GM12878 (cell line): ENCODE measurements around the gene ITPR2. TPM values are rescaled to one million over a fixed set of nuclear protein-coding genes. Genes with fewer than 3 reads are reported as not detected.

Experiments
- ATAC-seq: fragments of 200-7000 bp; cut with Tn5 transposase; 3 replicates; pipeline ENCODE4 v1.9.1; 2020; ENCODE audit warnings: mild to moderate bottlenecking, moderate library complexity
- BruUV-seq: library from RNA; stranded (reverse); fragments of 400-500 nt; replicated peaks from 2 replicates; lab custom pipeline; 2021; lab: Mats Ljungman, UMichigan
- CTCF ChIA-PET: fragments of 300-600 bp; sonication (Branson Sonifier 250); formaldehyde crosslinking; extraction: SDS; loops from one replicate; lab custom pipeline; 2021; ENCODE audit warnings: inconsistent platforms; lab: Yijun Ruan, JAX
- POLR2A ChIA-PET: fragments of 350-600 bp; formaldehyde crosslinking; extraction: SDS; loops from one replicate; lab custom pipeline; 2021; ENCODE audit warnings: inconsistent platforms; lab: Charles Lee
- RAD21 ChIA-PET: fragments of 300-600 bp; sonication (Branson Sonifier 250); formaldehyde crosslinking; loops from one replicate; lab custom pipeline; 2023; ENCODE audit warnings: antibody characterized with exemption; ENCODE audit not compliant: unreplicated experiment; lab: Charles Lee
- SMC1A ChIA-PET: fragments of 300-600 bp; sonication (Branson Sonifier 250); formaldehyde crosslinking; loops from one replicate; lab custom pipeline; 2023; ENCODE audit not compliant: unreplicated experiment, uncharacterized antibody; lab: Charles Lee
- DNase-seq: peaks from one replicate; pipeline ENCODE4 v3.0.0-alpha.2; 2011; ENCODE audit warnings: low read depth, low spot score
- FAIRE-seq: peaks from 3 replicates; lab custom pipeline; 2011; peaks lifted over from hg19 to GRCh38; lab: Jason Lieb, UNC
- H2AFZ ChIP-seq: 2 replicates; pipeline ENCODE4 v1.6.0; 2011; ENCODE audit warnings: low read depth, low read length, control low read depth; ENCODE audit not compliant: control insufficient read depth
- H3K27ac ChIP-seq: 2 replicates; pipeline ENCODE4 v1.5.1; 2011; ENCODE audit warnings: control low read depth; ENCODE audit not compliant: control insufficient read depth, insufficient read depth
- H3K27me3 ChIP-seq, 2 experiments: replicated peaks in 1 of 2; 2 replicates each; pipeline versions ENCODE4 v1.6.0 to v1.6.1; 2011; ENCODE audit warnings: low read length in 1 of 2; ENCODE audit not compliant: control insufficient read depth in 2 of 2, insufficient read depth in 2 of 2
- H3K36me3 ChIP-seq, 2 experiments: 2 replicates each; pipeline ENCODE4 v1.5.1; 2011; ENCODE audit warnings: low read length in 1 of 2; ENCODE audit not compliant: control insufficient read depth in 2 of 2, insufficient read depth in 2 of 2
- H3K4me1 ChIP-seq: 2 replicates; pipeline ENCODE4 v1.6.1; 2011; ENCODE audit warnings: mild to moderate bottlenecking, low read length, moderate library complexity, mixed read lengths; ENCODE audit not compliant: control insufficient read depth, insufficient read depth
- H3K4me2 ChIP-seq: 2 replicates; pipeline ENCODE4 v1.6.0; 2011; ENCODE audit warnings: control low read depth; ENCODE audit not compliant: control insufficient read depth, insufficient read depth
- H3K4me3 ChIP-seq: fragments of 200-600 bp; sonication (generic); 2 replicates; pipeline ENCODE4 v1.5.1; 2016
- H3K79me2 ChIP-seq: 2 replicates; pipeline ENCODE4 v1.6.0; 2011; ENCODE audit warnings: low read length; ENCODE audit not compliant: control insufficient read depth, insufficient read depth
- H3K9ac ChIP-seq: 2 replicates; pipeline ENCODE4 v1.8.0; 2011; ENCODE audit warnings: low read length, control low read depth, mixed read lengths; ENCODE audit not compliant: control insufficient read depth, insufficient read depth
- H3K9me3 ChIP-seq: replicated peaks from 3 replicates; pipeline ENCODE4 v1.5.1; 2011; ENCODE audit warnings: mild to moderate bottlenecking, low read length; ENCODE audit not compliant: control insufficient read depth, insufficient read depth
- H4K20me1 ChIP-seq: 2 replicates; pipeline ENCODE4 v1.6.0; 2011; ENCODE audit not compliant: control insufficient read depth, insufficient read depth
- ASH2L ChIP-seq: fragments of 300-600, 200-600 bp; sonication (generic); IDR thresholded peaks from 2 replicates; pipeline ENCODE4 v1.6.1; 2017; ENCODE audit warnings: low read depth, mild to moderate bottlenecking, borderline replicate concordance
- MYB ChIP-seq: fragments of 150-350 bp; IDR thresholded peaks from 2 replicates; pipeline ENCODE4 v1.6.1; 2014; ENCODE audit warnings: mild to moderate bottlenecking, low read depth, low read length, borderline replicate concordance
- POLR2AphosphoS2 ChIP-seq: IDR thresholded peaks from 2 replicates; pipeline ENCODE4 v1.6.1; 2011; ENCODE audit warnings: low read depth, mild to moderate bottlenecking, low read length, improper control_type of control experiment, moderate library complexity
- POLR2AphosphoS5 ChIP-seq: IDR thresholded peaks from 2 replicates; pipeline ENCODE4 v1.6.1; 2011; ENCODE audit warnings: mild to moderate bottlenecking, low read length, inconsistent platforms
- WGBS: methylation state at CpG from one replicate; pipeline ENCODE4 v1.1.6; 2016; ENCODE audit warnings: low lambda C conversion rate; ENCODE audit not compliant: insufficient replicate concordance, insufficient coverage; ENCODE audit errors: missing lambda C conversion rate; 5-methylcytosine and 5-hydroxymethylcytosine counted together
- in situ Hi-C: fragments of 300-500 bp; cut with MboI; formaldehyde crosslinking; loops from 9 replicates; pipeline ENCODE4 v1.14.3; 2018; ENCODE audit warnings: mixed read lengths
- intact Hi-C: fragments of 100-400 bp; cut with micrococcal nuclease; formaldehyde crosslinking; loops from one replicate; pipeline ENCODE4 v1.14.2; 2022; ENCODE audit not compliant: unreplicated experiment
- polyA plus RNA-seq, 11 experiments: library from polyadenylated mRNA; depleted of rRNA in 4 of 11; unstranded in 6 of 11; stranded (reverse) in 5 of 11; fragments of >200 nt; fragmentation: Nextera tagmentation in 4 of 11; fragmentation: Illumina TruSeq in 1 of 11; extraction: Ambion mirVana in 4 of 11; extraction: Trizol in 1 of 11; gene quantifications; 1 replicate in 1 of 11; 2 replicates in 10 of 11; pipeline versions ENCODE4 v1.2.1 to v1.2.3, GENCODE V29; 2011 to 2016; ENCODE audit warnings: inconsistent platforms in 2 of 11, missing spikeins in 2 of 11, low read depth in 1 of 11
- total RNA-seq, 4 experiments: library from RNA; depleted of rRNA in 3 of 4; stranded (reverse); fragments of >200 nt in 3 of 4; fragmentation: Illumina TruSeq in 1 of 4; extraction: Trizol in 1 of 4; gene quantifications; 2 replicates each; pipeline versions ENCODE4 v1.2.1 to v1.2.3, GENCODE V29; 2013 to 2021
- TF ChIP-seq, protein P1 (sequence below): fragments of 450-650 bp; IDR thresholded peaks from 2 replicates; pipeline ENCODE4 v1.6.1; 2016; ENCODE audit warnings: mild to moderate bottlenecking, moderate library complexity, borderline replicate concordance
- TF ChIP-seq, protein P2 (sequence below): IDR thresholded peaks from 2 replicates; pipeline ENCODE4 v1.6.1; 2012; ENCODE audit warnings: low read depth, low read length, improper control_type of control experiment

Gene ITPR2
- total and polyA plus RNA-seq, 10 of the 15 experiments (the other 5 are each of a cell fraction or from before 2014, with no cell fraction given), result 7.5 to 76.2 (median 47.1) TPM

DNA sequence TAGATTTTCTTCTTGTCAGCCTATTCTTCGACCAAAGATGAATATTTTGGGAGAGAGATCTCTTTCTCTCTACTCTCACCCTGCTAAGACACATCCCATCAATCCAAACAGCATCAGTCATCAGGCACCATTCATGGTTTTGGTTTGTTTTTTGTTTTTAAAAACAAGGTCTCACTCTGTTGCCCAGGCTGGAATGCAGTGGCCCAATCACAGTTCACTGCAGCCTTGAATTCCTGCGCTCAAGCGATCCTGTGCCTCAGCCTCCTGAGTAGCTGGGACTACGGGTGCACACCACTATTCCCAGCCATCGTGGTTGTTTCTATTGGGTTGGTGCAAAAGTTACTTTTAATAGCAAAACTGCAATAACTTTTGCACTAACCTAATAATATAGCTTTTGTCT, 14.4 kb upstream of the ITPR2 start:
- Histone ChIP-seq H4K20me1 (no peaks in the 10 kb centered on the region), H3K4me3 (no peak overlapping the region), H3K4me1 (peaks cover 10% of the 10 kb centered on the region), H3K9ac (no peak overlapping the region), H3K27ac (no peak overlapping the region), H3K27me3 (no peaks in the 10 kb centered on the region), H3K9me3 (no peaks in the 10 kb centered on the region; the same call in 2 of the 3 replicates), H3K36me3 (no peaks in the 10 kb centered on the region), H3K79me2 (no peaks in the 10 kb centered on the region), H3K4me2 (no peak overlapping the region), H2AFZ (no peak overlapping the region)
- ATAC-seq (no peak), DNase-seq (no peak), FAIRE-seq (no peak)
- POLR2A ChIA-PET, result interaction anchor here (0.7 to 1.5 kb wide), 7 partner anchors 10 to 208 kb away, joined by 3 to 7 read pairs (median 5); partner anchors contain the start of genes ITPR2 and MED21
- RAD21 ChIA-PET, result interaction anchor here (0.6 to 6.4 kb wide), 6 partner anchors 12 to 37 kb away, joined by 3 to 60 read pairs (median 7); no protein-coding TSS in a partner anchor
- TF ChIP-seq ASH2L (no peak), MYB (no peak), POLR2AphosphoS2 (no peak), POLR2AphosphoS5 (no peak)
- TF ChIP-seq, protein P1, sequence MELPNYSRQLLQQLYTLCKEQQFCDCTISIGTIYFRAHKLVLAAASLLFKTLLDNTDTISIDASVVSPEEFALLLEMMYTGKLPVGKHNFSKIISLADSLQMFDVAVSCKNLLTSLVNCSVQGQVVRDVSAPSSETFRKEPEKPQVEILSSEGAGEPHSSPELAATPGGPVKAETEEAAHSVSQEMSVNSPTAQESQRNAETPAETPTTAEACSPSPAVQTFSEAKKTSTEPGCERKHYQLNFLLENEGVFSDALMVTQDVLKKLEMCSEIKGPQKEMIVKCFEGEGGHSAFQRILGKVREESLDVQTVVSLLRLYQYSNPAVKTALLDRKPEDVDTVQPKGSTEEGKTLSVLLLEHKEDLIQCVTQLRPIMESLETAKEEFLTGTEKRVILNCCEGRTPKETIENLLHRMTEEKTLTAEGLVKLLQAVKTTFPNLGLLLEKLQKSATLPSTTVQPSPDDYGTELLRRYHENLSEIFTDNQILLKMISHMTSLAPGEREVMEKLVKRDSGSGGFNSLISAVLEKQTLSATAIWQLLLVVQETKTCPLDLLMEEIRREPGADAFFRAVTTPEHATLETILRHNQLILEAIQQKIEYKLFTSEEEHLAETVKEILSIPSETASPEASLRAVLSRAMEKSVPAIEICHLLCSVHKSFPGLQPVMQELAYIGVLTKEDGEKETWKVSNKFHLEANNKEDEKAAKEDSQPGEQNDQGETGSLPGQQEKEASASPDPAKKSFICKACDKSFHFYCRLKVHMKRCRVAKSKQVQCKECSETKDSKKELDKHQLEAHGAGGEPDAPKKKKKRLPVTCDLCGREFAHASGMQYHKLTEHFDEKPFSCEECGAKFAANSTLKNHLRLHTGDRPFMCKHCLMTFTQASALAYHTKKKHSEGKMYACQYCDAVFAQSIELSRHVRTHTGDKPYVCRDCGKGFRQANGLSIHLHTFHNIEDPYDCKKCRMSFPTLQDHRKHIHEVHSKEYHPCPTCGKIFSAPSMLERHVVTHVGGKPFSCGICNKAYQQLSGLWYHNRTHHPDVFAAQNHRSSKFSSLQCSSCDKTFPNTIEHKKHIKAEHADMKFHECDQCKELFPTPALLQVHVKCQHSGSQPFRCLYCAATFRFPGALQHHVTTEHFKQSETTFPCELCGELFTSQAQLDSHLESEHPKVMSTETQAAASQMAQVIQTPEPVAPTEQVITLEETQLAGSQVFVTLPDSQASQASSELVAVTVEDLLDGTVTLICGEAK, result no peak
- TF ChIP-seq, protein P2, sequence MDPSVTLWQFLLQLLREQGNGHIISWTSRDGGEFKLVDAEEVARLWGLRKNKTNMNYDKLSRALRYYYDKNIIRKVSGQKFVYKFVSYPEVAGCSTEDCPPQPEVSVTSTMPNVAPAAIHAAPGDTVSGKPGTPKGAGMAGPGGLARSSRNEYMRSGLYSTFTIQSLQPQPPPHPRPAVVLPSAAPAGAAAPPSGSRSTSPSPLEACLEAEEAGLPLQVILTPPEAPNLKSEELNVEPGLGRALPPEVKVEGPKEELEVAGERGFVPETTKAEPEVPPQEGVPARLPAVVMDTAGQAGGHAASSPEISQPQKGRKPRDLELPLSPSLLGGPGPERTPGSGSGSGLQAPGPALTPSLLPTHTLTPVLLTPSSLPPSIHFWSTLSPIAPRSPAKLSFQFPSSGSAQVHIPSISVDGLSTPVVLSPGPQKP, result no peak
- CTCF ChIA-PET, result interaction anchor here (0.8 to 13.4 kb wide), 8 partner anchors 20 to 146 kb away, joined by 3 to 158 read pairs (median 7); no protein-coding TSS in a partner anchor
- no TSS peak for BruUV-seq
- in situ Hi-C loops, result no loop called here
- WGBS, result 96% methylated on average over 5 of the region's 5 CpGs
- SMC1A ChIA-PET, result interaction anchor here (0.7 to 3.1 kb wide), 11 partner anchors 9 to 1585 kb away, joined by 3 to 30 read pairs (median 4); no protein-coding TSS in a partner anchor
- intact Hi-C loops, result no loop called here
